ENCODE results near the gene ZNF618.

- TF ChIP-seq CTCF (IDR thresholded peaks at IDR 0.05) (no peak), POLR2A (IDR thresholded peaks at IDR 0.05) (no peak), POLR2AphosphoS5 (IDR thresholded peaks at IDR 0.05) (no peak), EP300 (IDR thresholded peaks at IDR 0.05) (no peak)
Observed at GRCh38 chr9:113873446-113873845, 2.7 kb upstream of the ZNF618 start.
